Glutamatergic neuron (in vitro differentiated cells): ENCODE results near the gene ST3GAL4. TPM values are rescaled to one million over a fixed set of nuclear protein-coding genes. Genes with fewer than 3 reads are reported as not detected.
A peak's percentile ranks its signal among the peaks of the same experiment; 100 is the strongest.

Experiments
- DNase-seq: peaks from one replicate; pipeline ENCODE4 v3.0.0; 2022
- H3K27ac Mint-ChIP-seq: one replicate; pipeline ENCODE4 v1.8.0; 2020; ENCODE audit warnings: mild to moderate bottlenecking, mixed read lengths, inconsistent platforms; ENCODE audit not compliant: unreplicated experiment
- H3K27me3 Mint-ChIP-seq: one replicate; pipeline ENCODE4 v1.8.0; 2020; ENCODE audit warnings: mild to moderate bottlenecking, moderate library complexity, mixed read lengths, inconsistent platforms; ENCODE audit not compliant: unreplicated experiment
- H3K36me3 Mint-ChIP-seq: one replicate; pipeline ENCODE4 v1.8.0; 2020; ENCODE audit warnings: mild to moderate bottlenecking, mixed read lengths, inconsistent platforms; ENCODE audit not compliant: unreplicated experiment
- H3K4me1 Mint-ChIP-seq: one replicate; pipeline ENCODE4 v1.8.0; 2020; ENCODE audit warnings: mild to moderate bottlenecking, low read depth, mixed read lengths, inconsistent platforms; ENCODE audit not compliant: unreplicated experiment
- H3K4me3 Mint-ChIP-seq: one replicate; pipeline ENCODE4 v1.8.0; 2020; ENCODE audit warnings: mild to moderate bottlenecking, mixed read lengths, inconsistent platforms; ENCODE audit not compliant: unreplicated experiment
- H3K9me3 Mint-ChIP-seq: one replicate; pipeline ENCODE4 v1.8.0; 2020; ENCODE audit warnings: mild to moderate bottlenecking, moderate library complexity, mixed read lengths, inconsistent platforms; ENCODE audit not compliant: unreplicated experiment
- total RNA-seq: library from RNA; stranded (reverse); fragmentation: NEBNext Ultra II Directional; extraction: Animal tissue kit (Norgen Biotek cat#: 25700); gene quantifications from one replicate; pipeline ENCODE4 v1.2.1, GENCODE V29; 2021; ENCODE audit not compliant: unreplicated experiment
- TF ChIP-seq, protein P1 (sequence below): fragments of 200-600 bp; sonication (generic); IDR thresholded peaks from one replicate; pipeline ENCODE4 v1.5.0; 2021; ENCODE audit not compliant: partially characterized antibody, unreplicated experiment

Gene ST3GAL4
- total RNA-seq, 1 donor from 2014 or later, result 10.4 TPM

DNA sequence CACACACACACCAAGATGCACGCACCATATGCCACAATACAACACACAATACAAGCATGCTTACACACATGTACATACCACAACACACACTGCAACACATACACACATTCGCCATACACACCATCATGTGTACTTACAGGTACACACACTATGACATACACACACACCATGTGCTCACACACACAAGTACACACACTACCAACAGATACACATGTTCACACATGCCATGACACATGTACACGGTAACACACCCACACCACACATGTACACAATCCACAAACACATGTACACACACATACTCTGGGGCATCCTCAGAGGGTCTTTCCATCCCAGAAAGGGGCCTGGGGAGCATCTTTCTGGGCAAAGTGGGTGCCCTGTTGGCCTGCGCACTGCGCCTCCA lies 82.2 kb downstream of the ST3GAL4 start:
- DNase-seq, result no peak
- Mint-ChIP-seq H3K27ac (no peak overlapping the region), H3K4me3 (no peak overlapping the region), H3K27me3 (peaks cover 7% of the 10 kb centered on the region), H3K4me1 (peaks cover 19% of the 10 kb centered on the region), H3K36me3 (no peaks in the 10 kb centered on the region), H3K9me3 (peaks cover 6% of the 10 kb centered on the region)
- TF ChIP-seq, protein P1, sequence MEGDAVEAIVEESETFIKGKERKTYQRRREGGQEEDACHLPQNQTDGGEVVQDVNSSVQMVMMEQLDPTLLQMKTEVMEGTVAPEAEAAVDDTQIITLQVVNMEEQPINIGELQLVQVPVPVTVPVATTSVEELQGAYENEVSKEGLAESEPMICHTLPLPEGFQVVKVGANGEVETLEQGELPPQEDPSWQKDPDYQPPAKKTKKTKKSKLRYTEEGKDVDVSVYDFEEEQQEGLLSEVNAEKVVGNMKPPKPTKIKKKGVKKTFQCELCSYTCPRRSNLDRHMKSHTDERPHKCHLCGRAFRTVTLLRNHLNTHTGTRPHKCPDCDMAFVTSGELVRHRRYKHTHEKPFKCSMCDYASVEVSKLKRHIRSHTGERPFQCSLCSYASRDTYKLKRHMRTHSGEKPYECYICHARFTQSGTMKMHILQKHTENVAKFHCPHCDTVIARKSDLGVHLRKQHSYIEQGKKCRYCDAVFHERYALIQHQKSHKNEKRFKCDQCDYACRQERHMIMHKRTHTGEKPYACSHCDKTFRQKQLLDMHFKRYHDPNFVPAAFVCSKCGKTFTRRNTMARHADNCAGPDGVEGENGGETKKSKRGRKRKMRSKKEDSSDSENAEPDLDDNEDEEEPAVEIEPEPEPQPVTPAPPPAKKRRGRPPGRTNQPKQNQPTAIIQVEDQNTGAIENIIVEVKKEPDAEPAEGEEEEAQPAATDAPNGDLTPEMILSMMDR, result no peak

DNA sequence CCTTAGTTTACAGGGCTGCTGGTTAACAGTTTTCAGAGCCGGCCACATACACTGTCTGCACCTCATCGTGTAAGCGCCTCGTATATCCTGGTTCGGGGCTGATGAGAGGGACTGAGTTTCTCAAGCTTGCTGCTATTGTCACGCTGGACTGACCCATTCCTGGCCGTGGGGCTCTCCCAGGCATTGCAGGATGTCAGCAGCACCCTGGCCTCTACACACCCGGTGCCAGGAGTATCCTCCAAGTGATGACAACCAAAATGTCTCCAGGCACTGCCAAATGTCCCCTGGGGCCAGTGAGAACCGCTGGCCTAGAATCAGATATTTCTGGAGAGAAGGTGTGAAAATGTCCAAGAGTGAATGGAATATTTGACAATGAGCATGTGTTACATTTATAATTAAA lies 82.8 kb downstream of the ST3GAL4 start:
- Mint-ChIP-seq H3K4me3 (no peak overlapping the region), H3K9me3 (peaks cover 6% of the 10 kb centered on the region), H3K4me1 (peaks cover 24% of the 10 kb centered on the region), H3K36me3 (no peaks in the 10 kb centered on the region), H3K27ac (peak overlapping the region; percentile 46), H3K27me3 (peaks cover 9% of the 10 kb centered on the region)
- TF ChIP-seq, protein P1, result no peak
- no peak for DNase-seq

DNA sequence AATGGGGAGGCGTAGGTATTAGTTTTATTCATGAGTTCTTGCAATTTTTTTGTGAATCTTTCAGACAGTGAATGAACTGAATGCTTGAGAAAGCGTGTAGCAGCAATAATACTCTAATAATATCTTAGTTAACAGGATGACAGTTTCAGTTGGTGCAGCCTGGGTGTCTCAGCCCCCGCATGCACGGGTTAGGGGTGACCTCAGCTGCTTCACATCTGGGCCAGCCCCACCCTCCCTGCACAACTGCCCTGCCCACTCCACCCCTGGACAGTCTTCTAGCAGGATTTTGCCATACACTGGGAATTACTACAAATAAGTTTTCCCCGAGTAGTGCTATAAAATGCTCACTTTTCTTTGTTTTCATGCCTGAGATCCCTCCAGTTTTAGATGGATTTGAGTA lies 83.2 kb downstream of the ST3GAL4 start:
- DNase-seq, result no peak
- Mint-ChIP-seq H3K27ac (peak overlapping the region; percentile 46), H3K36me3 (no peaks in the 10 kb centered on the region), H3K4me3 (no peak overlapping the region), H3K9me3 (peaks cover 5% of the 10 kb centered on the region), H3K27me3 (peaks cover 9% of the 10 kb centered on the region), H3K4me1 (peaks cover 28% of the 10 kb centered on the region)
- TF ChIP-seq, protein P1, result no peak

DNA sequence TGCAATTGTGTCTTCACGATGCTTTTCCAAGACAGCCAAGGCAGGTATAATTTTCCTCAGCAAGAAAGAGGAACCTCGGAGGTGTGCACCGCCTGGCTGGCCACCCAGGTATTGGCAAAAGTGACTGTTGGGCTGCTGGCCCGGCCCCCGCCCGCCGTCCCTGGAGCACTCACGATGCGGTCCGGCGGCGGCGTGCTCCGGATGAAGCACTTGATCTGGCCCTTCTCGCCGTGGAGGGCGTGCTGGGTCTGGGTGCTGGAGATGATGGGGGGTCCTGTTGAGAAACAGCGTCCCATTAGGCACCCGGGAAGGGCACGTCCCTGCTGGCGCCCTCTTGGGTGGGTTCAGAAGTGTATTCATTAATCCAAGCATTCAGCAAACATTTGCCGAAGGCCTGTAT lies 84.8 kb downstream of the ST3GAL4 start:
- H3K27ac Mint-ChIP-seq, result no peak overlapping the region
- H3K4me1 Mint-ChIP-seq, result peaks cover 26% of the 10 kb centered on the region
- H3K36me3 Mint-ChIP-seq, result no peaks in the 10 kb centered on the region
- peaks cover 3% of the 10 kb centered on the region for H3K9me3 Mint-ChIP-seq
- no peak overlapping the region for H3K4me3 Mint-ChIP-seq
- H3K27me3 Mint-ChIP-seq, result peaks cover 6% of the 10 kb centered on the region
- TF ChIP-seq, protein P1, result no peak
- no peak for DNase-seq

DNA sequence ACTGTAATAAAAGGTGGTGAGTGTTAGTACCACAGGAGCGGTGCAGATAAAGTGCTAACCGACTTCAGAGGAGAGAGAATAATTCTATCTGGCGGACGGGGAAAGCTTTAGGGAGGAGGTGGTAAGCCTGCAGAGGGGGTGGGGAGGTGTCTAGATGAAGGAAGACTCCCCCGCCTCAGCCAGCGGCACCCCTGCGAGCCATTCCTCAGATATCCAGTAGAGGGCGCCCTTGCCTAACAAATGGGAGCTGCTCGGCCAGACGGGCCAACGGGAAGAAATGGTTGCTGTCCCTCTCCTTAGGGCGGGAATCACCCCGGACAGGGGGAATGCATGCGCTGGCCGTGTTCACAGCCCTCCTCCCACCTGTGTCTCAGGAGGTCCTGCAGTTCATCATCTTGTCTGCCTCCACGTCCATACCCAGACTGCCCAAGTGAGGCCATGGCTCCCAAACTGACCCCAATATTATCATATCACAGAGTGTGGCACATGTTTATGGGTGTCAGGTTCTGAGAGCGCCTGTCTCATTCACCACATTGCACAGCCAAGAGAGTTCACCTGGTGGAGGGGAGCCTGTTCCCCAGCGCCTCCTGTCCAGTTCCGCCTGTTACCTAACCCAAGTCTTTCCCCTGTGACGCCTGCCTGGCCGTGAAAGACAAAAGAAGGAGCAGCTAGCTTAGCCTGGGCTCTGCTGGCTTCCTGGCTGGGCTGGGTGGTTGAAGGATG lies 85.5 kb downstream of the ST3GAL4 start:
- TF ChIP-seq, protein P1, result peak; percentile 97
- Mint-ChIP-seq H3K27ac (no peak overlapping the region), H3K4me3 (no peak overlapping the region), H3K4me1 (peaks cover 26% of the 10 kb centered on the region), H3K9me3 (peaks cover 3% of the 10 kb centered on the region), H3K27me3 (peaks cover 8% of the 10 kb centered on the region), H3K36me3 (no peaks in the 10 kb centered on the region)
- peak; percentile 91 for DNase-seq
